ENCODE results near the gene KEAP1. TPM values are rescaled to one million over a fixed set of nuclear protein-coding genes. Genes with fewer than 3 reads are reported as not detected.

Gene KEAP1
- total and polyA plus RNA-seq, 2 of the 8 experiments (the other 6 are each of a cell fraction or from before 2014, with no cell fraction given), result 80.6 to 106 TPM

GRCh38 chr19:10552510-10553053, 49.4 kb upstream of the KEAP1 start:
- Histone ChIP-seq H3K27ac (ENCODE audit: low read depth, low read length) (no peak overlapping the region), H2BK5ac (ENCODE audit: low read depth, low read length) (no peak overlapping the region), H3K56ac (replicated peaks; ENCODE audit: insufficient read length, low read depth, low read length) (no peak overlapping the region), H2AK5ac (ENCODE audit: low read depth, low read length) (no peak overlapping the region), H2BK120ac (replicated peaks; ENCODE audit: low read depth, low read length) (no peak overlapping the region), H4K91ac (replicated peaks; ENCODE audit: insufficient read length, low read length) (no peak overlapping the region), H3K9ac (replicated peaks in 1 of 4; ENCODE audit: extremely low read depth in 1 of 4, low read depth in 3 of 4, low read length in 3 of 4) (no peak overlapping the region), H3K9me3 (ENCODE audit: insufficient read depth in 2 of 2, low read depth in 1 of 2, low read length in 1 of 2) (no peaks in the 10 kb centered on the region), H3K79me1 (ENCODE audit: low read depth, low read length) (0 out of 2 replicates have a peak, but pooled peaks cover 3% of the 10 kb centered on the region), H3K4ac (replicated peaks; ENCODE audit: insufficient read length, low read depth, low read length) (no peak overlapping the region), H3K23ac (ENCODE audit: insufficient read length) (no peak overlapping the region), H4K8ac (ENCODE audit: extremely low read depth, insufficient read depth, low read length) (no peak overlapping the region), H3K4me1 (replicated peaks in 1 of 4; ENCODE audit: control insufficient read depth in 3 of 4, insufficient read depth in 4 of 4, low read length in 3 of 4) (no peaks in the 10 kb centered on the region), H3K36me3 (ENCODE audit: control insufficient read depth in 2 of 4, insufficient read depth in 4 of 4, low read length in 3 of 4) (peaks cover 12 to 62% (median 43%) of the 10 kb centered on the region in 4 experiments; a peak in 7 of 8 replicates), H3K14ac (ENCODE audit: insufficient read length) (no peak overlapping the region), H3K23me2 (ENCODE audit: low read depth, low read length) (no peaks in the 10 kb centered on the region), H2AFZ (ENCODE audit: low read length) (no peak overlapping the region), H3K79me2 (ENCODE audit: control insufficient read depth in 1 of 2, insufficient read depth in 2 of 2, low read length in 2 of 2) (no peaks in the 10 kb centered on the region), H3K4me2 (ENCODE audit: insufficient read depth in 1 of 2, low read depth in 2 of 2, low read length in 2 of 2) (no peak overlapping the region), H2BK12ac (ENCODE audit: low read depth, low read length) (no peak overlapping the region), H3K4me3 (ENCODE audit: extremely low read depth in 1 of 4, insufficient read depth in 2 of 4, low read depth in 3 of 4, low read length in 4 of 4) (no peak overlapping the region), H4K20me1 (replicated peaks in 1 of 2; ENCODE audit: control insufficient read depth in 1 of 2, insufficient read depth in 2 of 2, low read length in 2 of 2) (peaks cover 6 to 20% of the 10 kb centered on the region in 2 experiments), H3K27me3 (replicated peaks in 1 of 4; ENCODE audit: control insufficient read depth in 3 of 4, extremely low read depth in 1 of 4, insufficient read depth in 3 of 4, low read length in 3 of 4) (no peaks in the 10 kb centered on the region), H2BK20ac (ENCODE audit: low read length) (no peak overlapping the region), H3K18ac (ENCODE audit: extremely low read depth, low read length) (no peak overlapping the region), H4K5ac (ENCODE audit: insufficient read length, low read depth, low read length) (no peak overlapping the region), H2BK15ac (ENCODE audit: low read length) (no peak overlapping the region)
- POLR2A ChIA-PET (ENCODE audit: partially characterized antibody), result interaction anchor here (0.7 to 5.0 kb wide), 20 partner anchors 9 to 149 kb away, joined by 3 to 41 read pairs (median 4); partner anchors contain the start of genes QTRT1, S1PR5 and SLC44A2
- CTCF ChIA-PET (ENCODE audit: partially characterized antibody), result interaction anchor here (0.8 to 4.5 kb wide), 17 partner anchors 9 to 412 kb away, joined by 3 to 25 read pairs (median 4); partner anchors contain the start of gene ATG4D
- WGBS, 2 experiments (ENCODE audit: extremely low coverage in 1 of 2, insufficient coverage in 1 of 2, insufficient read length in 1 of 2, insufficient replicate concordance in 2 of 2, low coverage in 1 of 2, low lambda C conversion rate in 2 of 2, missing lambda C conversion rate in 1 of 2), result 87% methylated on average over 12 of the region's 12 CpGs; no CpG with 5 or more reads in 1 of the 2 experiments
- DNase-seq (ENCODE audit: low read depth in 1 of 2, low spot score in 2 of 2) (peak; percentile 44 to 85), FAIRE-seq (peak; percentile 95)
- TF ChIP-seq ATF3 (IDR thresholded peaks at IDR 0.05; ENCODE audit: insufficient read depth, low read depth, low read length) (peak; percentile 48; the same call in 1 of the 2 replicates), SIN3A (conservative IDR thresholded peaks at IDR 0.05 in 1 of 2, IDR thresholded peaks at IDR 0.05 in 1 of 2; ENCODE audit: low read depth in 1 of 2, low read length in 2 of 2) (no peak), SP4 (IDR thresholded peaks at IDR 0.05; ENCODE audit: low read length) (no peak)

All from H1 (cell line).